H1 (cell line): ENCODE data around the gene SLC24A3. TPM values are rescaled to one million over a fixed set of nuclear protein-coding genes. Genes with fewer than 3 reads are reported as not detected.

Experiments used
- CTCF ChIA-PET: fragments of 300-600 bp; sonication (Branson Sonifier 250); formaldehyde crosslinking; loops from one replicate; lab custom pipeline; 2021; ENCODE audit not compliant: partially characterized antibody; lab: Charles Lee
- POLR2A ChIA-PET: fragments of 300-600 bp; sonication (Branson Sonifier 250); formaldehyde crosslinking; loops from one replicate; lab custom pipeline; 2021; ENCODE audit warnings: inconsistent platforms; ENCODE audit not compliant: partially characterized antibody; lab: Charles Lee
- DNase-seq, 2 experiments: peaks; one replicate each; pipeline versions ENCODE4 v3.0.0 to v3.0.0-alpha.2; 2010 to 2022; ENCODE audit warnings: low spot score in 2 of 2, low read depth in 1 of 2, mixed read lengths in 1 of 2
- FAIRE-seq: peaks from 2 replicates; lab custom pipeline; 2011; peaks lifted over from hg19 to GRCh38; lab: Jason Lieb, UNC
- H2AFZ ChIP-seq: 2 replicates; pipeline ENCODE4 v1.8.1; 2012; ENCODE audit warnings: low read length, inconsistent platforms
- H2AK5ac ChIP-seq: 2 replicates; pipeline ENCODE4 v1.6.1; 2013; ENCODE audit warnings: low read depth, low read length
- H2BK120ac ChIP-seq: replicated peaks from 2 replicates; pipeline ENCODE3; 2013; ENCODE audit warnings: low read depth, low read length, inconsistent platforms
- H2BK12ac ChIP-seq: 2 replicates; pipeline ENCODE4 v1.6.1; 2013; ENCODE audit warnings: low read depth, low read length
- H2BK15ac ChIP-seq: 2 replicates; pipeline ENCODE4 v1.6.1; 2013; ENCODE audit warnings: low read length
- H2BK20ac ChIP-seq: 2 replicates; pipeline ENCODE4 v1.6.1; 2013; ENCODE audit warnings: low read length
- H2BK5ac ChIP-seq: 2 replicates; pipeline ENCODE4 v1.6.1; 2013; ENCODE audit warnings: low read depth, low read length
- H3K14ac ChIP-seq: 2 replicates; pipeline ENCODE4 v1.6.1; 2013; ENCODE audit warnings: inconsistent platforms; ENCODE audit not compliant: insufficient read length
- H3K18ac ChIP-seq: 2 replicates; pipeline ENCODE4 v1.6.1; 2013; ENCODE audit warnings: low read length; ENCODE audit errors: extremely low read depth
- H3K23ac ChIP-seq: 2 replicates; pipeline ENCODE4 v1.6.1; 2013; ENCODE audit warnings: inconsistent platforms; ENCODE audit not compliant: insufficient read length
- H3K23me2 ChIP-seq: 2 replicates; pipeline ENCODE4 v1.6.1; 2013; ENCODE audit warnings: low read depth, low read length
- H3K27ac ChIP-seq: 2 replicates; pipeline ENCODE4 v1.6.1; 2011; ENCODE audit warnings: low read depth, low read length, inconsistent platforms
- H3K27me3 ChIP-seq, 4 experiments: replicated peaks in 1 of 4; 1 replicate in 1 of 4; 2 replicates in 3 of 4; pipeline versions ENCODE4 v1.6.1 to v1.8.1; 2011 to 2013; ENCODE audit warnings: low read length in 3 of 4, mild to moderate bottlenecking in 3 of 4, inconsistent platforms in 2 of 4, mixed read lengths in 2 of 4, moderate library complexity in 1 of 4; ENCODE audit not compliant: control insufficient read depth in 3 of 4, insufficient read depth in 3 of 4; ENCODE audit errors: extremely low read depth in 1 of 4
- H3K36me3 ChIP-seq, 4 experiments: 2 replicates each; pipeline versions ENCODE4 v1.6.1 to v1.8.1; 2011 to 2013; ENCODE audit warnings: mild to moderate bottlenecking in 4 of 4, low read length in 3 of 4, moderate library complexity in 2 of 4, control low read depth in 1 of 4, inconsistent platforms in 1 of 4; ENCODE audit not compliant: insufficient read depth in 4 of 4, control insufficient read depth in 2 of 4
- H3K4ac ChIP-seq: replicated peaks from 2 replicates; pipeline ENCODE3; 2013; ENCODE audit warnings: low read length, low read depth, mixed read lengths, inconsistent platforms; ENCODE audit not compliant: insufficient read length
- H3K4me1 ChIP-seq, 4 experiments: replicated peaks in 1 of 4; 1 replicate in 1 of 4; 2 replicates in 3 of 4; pipeline versions ENCODE4 v1.6.1 to v1.8.1; 2011 to 2013; ENCODE audit warnings: low read length in 3 of 4, inconsistent platforms in 2 of 4, mixed read lengths in 1 of 4; ENCODE audit not compliant: insufficient read depth in 4 of 4, control insufficient read depth in 3 of 4
- H3K4me2 ChIP-seq, 2 experiments: 2 replicates each; pipeline versions ENCODE4 v1.6.1 to v1.8.1; 2011 to 2013; ENCODE audit warnings: low read depth in 2 of 2, low read length in 2 of 2, control low read depth in 1 of 2, inconsistent platforms in 1 of 2, mild to moderate bottlenecking in 1 of 2; ENCODE audit not compliant: insufficient read depth in 1 of 2
- H3K4me3 ChIP-seq, 4 experiments: fragments of 200-600, 300-600 bp in 1 of 4; sonication (generic), shearing (Covaris generic), sonication (Bioruptor Twin) in 1 of 4; 2 replicates each; pipeline versions ENCODE4 v1.5.1 to v1.8.1; 2011 to 2016; ENCODE audit warnings: low read length in 4 of 4, low read depth in 3 of 4, control low read depth in 2 of 4, inconsistent platforms in 2 of 4, mild to moderate bottlenecking in 2 of 4, mixed read lengths in 1 of 4, moderate library complexity in 1 of 4; ENCODE audit not compliant: insufficient read depth in 2 of 4; ENCODE audit errors: extremely low read depth in 1 of 4
- H3K56ac ChIP-seq: replicated peaks from 2 replicates; pipeline ENCODE3; 2013; ENCODE audit warnings: low read depth, mild to moderate bottlenecking, mixed read lengths, low read length, inconsistent platforms; ENCODE audit not compliant: insufficient read length
- H3K79me1 ChIP-seq: 2 replicates; pipeline ENCODE4 v1.6.1; 2013; ENCODE audit warnings: low read depth, low read length, control low read depth
- H3K79me2 ChIP-seq, 2 experiments: 2 replicates each; pipeline versions ENCODE4 v1.6.1 to v1.8.1; 2012 to 2013; ENCODE audit warnings: low read length in 2 of 2, mild to moderate bottlenecking in 2 of 2, inconsistent platforms in 1 of 2; ENCODE audit not compliant: insufficient read depth in 2 of 2, control insufficient read depth in 1 of 2
- H3K9ac ChIP-seq, 4 experiments: replicated peaks in 1 of 4; 1 replicate in 1 of 4; 2 replicates in 3 of 4; pipeline versions ENCODE4 v1.6.1 to v1.8.1; 2011 to 2013; ENCODE audit warnings: low read depth in 3 of 4, low read length in 3 of 4, control low read depth in 2 of 4, mild to moderate bottlenecking in 2 of 4, moderate library complexity in 2 of 4, inconsistent platforms in 1 of 4; ENCODE audit errors: extremely low read depth in 1 of 4
- H3K9me3 ChIP-seq, 2 experiments: 2 replicates each; pipeline versions ENCODE4 v1.6.1 to v1.8.1; 2012 to 2013; ENCODE audit warnings: mild to moderate bottlenecking in 2 of 2, moderate library complexity in 2 of 2, control low read depth in 1 of 2, inconsistent platforms in 1 of 2, low read depth in 1 of 2, low read length in 1 of 2, mixed read lengths in 1 of 2; ENCODE audit not compliant: insufficient read depth in 2 of 2
- H4K20me1 ChIP-seq, 2 experiments: replicated peaks in 1 of 2; 2 replicates each; pipeline versions ENCODE3 to v1.8.1; 2011 to 2013; ENCODE audit warnings: inconsistent platforms in 2 of 2, low read length in 2 of 2, mild to moderate bottlenecking in 1 of 2; ENCODE audit not compliant: insufficient read depth in 2 of 2, control insufficient read depth in 1 of 2
- H4K5ac ChIP-seq: 2 replicates; pipeline ENCODE4 v1.6.1; 2013; ENCODE audit warnings: low read length, low read depth, mixed read lengths, inconsistent platforms; ENCODE audit not compliant: insufficient read length
- H4K8ac ChIP-seq: 2 replicates; pipeline ENCODE4 v1.8.0; 2013; ENCODE audit warnings: mild to moderate bottlenecking, moderate library complexity, low read length, inconsistent platforms; ENCODE audit not compliant: insufficient read depth; ENCODE audit errors: extremely low read depth
- H4K91ac ChIP-seq: replicated peaks from 2 replicates; pipeline ENCODE3; 2013; ENCODE audit warnings: low read length, mixed read lengths, inconsistent platforms; ENCODE audit not compliant: insufficient read length
- KDM1A ChIP-seq: fragments of 200-600, 300-600 bp; sonication (generic); IDR thresholded peaks from 2 replicates; pipeline ENCODE4 v1.7.1; 2016; ENCODE audit warnings: mild to moderate bottlenecking, low read length, borderline replicate concordance
- RXRA ChIP-seq: IDR thresholded peaks from 2 replicates; pipeline ENCODE4 v1.6.1; 2011; ENCODE audit warnings: low read depth, mild to moderate bottlenecking, low read length, moderate library complexity; ENCODE audit not compliant: insufficient read depth
- SIN3A ChIP-seq, 2 experiments: IDR thresholded peaks in 1 of 2; conservative IDR thresholded peaks in 1 of 2; 2 replicates each; pipeline ENCODE4 v1.6.1; 2011 to 2012; ENCODE audit warnings: low read length in 2 of 2, improper control_type of control experiment in 1 of 2, low read depth in 1 of 2, mild to moderate bottlenecking in 1 of 2
- TEAD4 ChIP-seq: IDR thresholded peaks from 2 replicates; pipeline ENCODE4 v1.6.1; 2012; ENCODE audit warnings: low read depth, low read length, inconsistent platforms, mixed read lengths
- WGBS, 2 experiments: shearing (Covaris generic) in 1 of 2; methylation state at CpG; one replicate each; pipeline versions ENCODE4 v1.1.6 to v1.1.7; 2013 to 2015; ENCODE audit warnings: low lambda C conversion rate in 2 of 2, mixed read lengths in 2 of 2, inconsistent platforms in 1 of 2, low coverage in 1 of 2, missing lambda C conversion rate in 1 of 2; ENCODE audit not compliant: insufficient replicate concordance in 2 of 2, insufficient coverage in 1 of 2, insufficient read length in 1 of 2; ENCODE audit errors: extremely low coverage in 1 of 2, missing lambda C conversion rate in 1 of 2; 5-methylcytosine and 5-hydroxymethylcytosine counted together
- polyA plus RNA-seq, 7 experiments: library from polyadenylated mRNA; depleted of rRNA in 3 of 7; stranded (reverse) in 5 of 7; unstranded in 2 of 7; fragments of >200 nt in 5 of 7; fragments of 200-250 nt in 2 of 7; gene quantifications; 1 replicate in 5 of 7; 2 replicates in 1 of 7; 4 replicates in 1 of 7; pipeline versions ENCODE4 v1.2.1 to v1.2.3, GENCODE V29; 2011 to 2013; ENCODE audit warnings: missing spikeins in 2 of 7, mixed read lengths in 2 of 7
- total RNA-seq: library from RNA; stranded (reverse); fragmentation: NEBNext Ultra II Directional; extraction: Animal tissue kit (Norgen Biotek cat#: 25700); gene quantifications from 2 replicates; pipeline ENCODE4 v1.2.1, GENCODE V29; 2021

Gene SLC24A3
- total and polyA plus RNA-seq, 2 of the 8 experiments (the other 6 are each of a cell fraction or from before 2014, with no cell fraction given), result 4.5 to 6.3 TPM

DNA sequence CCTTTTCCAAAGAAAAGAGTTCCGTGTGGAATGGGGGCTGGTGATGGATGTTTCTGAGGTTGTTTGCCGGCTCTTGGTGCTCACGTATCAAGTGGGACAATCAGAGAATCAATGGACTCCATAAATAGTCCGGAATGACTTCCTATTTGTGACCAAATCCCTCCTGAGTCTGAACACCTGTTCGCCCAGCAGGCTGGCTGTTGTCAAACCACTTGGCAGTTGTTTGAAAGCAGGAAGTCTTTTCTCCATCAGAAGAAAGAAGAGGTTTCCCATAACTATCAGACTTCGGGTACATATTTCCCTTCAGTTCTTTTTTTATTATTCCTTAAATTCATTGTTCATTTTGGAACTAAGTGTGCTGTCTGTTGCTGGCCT, 390.9 kb downstream of the SLC24A3 start:
- H3K79me1 ChIP-seq, result no peaks in the 10 kb centered on the region
- no peak overlapping the region for H4K5ac ChIP-seq
- H3K79me2 ChIP-seq, result no peaks in the 10 kb centered on the region
- WGBS, 2 experiments, result 80% methylated on average over 5 of the region's 6 CpGs; no CpG with 5 or more reads in 1 of the 2 experiments
- no peak overlapping the region for H2BK120ac ChIP-seq
- H3K23ac ChIP-seq, result no peak overlapping the region
- H3K4me2 ChIP-seq, result no peak overlapping the region
- ChIA-PET POLR2A (no interaction called here), CTCF (no interaction called here)
- DNase-seq (no peak), FAIRE-seq (no peak)
- H3K27me3 ChIP-seq, result no peaks in the 10 kb centered on the region
- H2BK20ac ChIP-seq, result no peak overlapping the region
- no peaks in the 10 kb centered on the region for H3K9me3 ChIP-seq
- H4K20me1 ChIP-seq, result no peaks in the 10 kb centered on the region
- H2AK5ac ChIP-seq, result no peak overlapping the region
- no peak overlapping the region for H4K91ac ChIP-seq
- no peak overlapping the region for H3K18ac ChIP-seq
- H3K14ac ChIP-seq, result no peak overlapping the region
- peaks cover 0 to 4% (median 1%) of the 10 kb centered on the region in 4 experiments; a peak in 4 of 7 replicates for H3K4me1 ChIP-seq
- H3K4me3 ChIP-seq, result no peak overlapping the region
- no peak overlapping the region for H2BK5ac ChIP-seq
- H3K56ac ChIP-seq, result no peak overlapping the region
- H2AFZ ChIP-seq, result no peak overlapping the region
- no peaks in the 10 kb centered on the region for H3K36me3 ChIP-seq
- no peak overlapping the region for H4K8ac ChIP-seq
- H3K4ac ChIP-seq, result no peak overlapping the region
- H2BK12ac ChIP-seq, result no peak overlapping the region
- H3K27ac ChIP-seq, result no peak overlapping the region
- H3K23me2 ChIP-seq, result no peaks in the 10 kb centered on the region
- H3K9ac ChIP-seq, result no peak overlapping the region
- TF ChIP-seq TEAD4, result no peak
- TF ChIP-seq KDM1A, result no peak
- TF ChIP-seq SIN3A (conservative IDR thresholded peaks at IDR 0.05 in 1 of 2, IDR thresholded peaks at IDR 0.05 in 1 of 2; ENCODE audit: low read depth in 1 of 2, low read length in 2 of 2), result no peak
- TF ChIP-seq RXRA, result no peak
- no peak overlapping the region for H2BK15ac ChIP-seq
